ENCODE measurements around the gene MAN1C1.

The MAN1C1 gene

DNA sequence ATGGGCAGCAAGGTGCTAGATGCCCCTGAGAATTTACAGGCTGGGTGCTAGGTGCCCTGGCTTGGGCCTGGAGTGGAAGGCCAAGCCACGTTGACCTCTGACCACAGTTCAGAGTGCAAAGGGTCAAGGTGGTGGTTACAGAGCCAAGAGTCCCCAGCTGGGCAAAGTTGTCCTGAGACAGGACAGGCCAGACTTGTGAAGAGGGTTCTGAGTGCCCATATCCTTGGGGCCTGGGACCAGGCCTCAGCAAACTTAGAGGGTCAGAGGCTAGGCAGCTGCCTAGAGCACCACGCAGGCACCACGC lies 164.5 kb downstream of the MAN1C1 start:
- TF ChIP-seq, protein P1, sequence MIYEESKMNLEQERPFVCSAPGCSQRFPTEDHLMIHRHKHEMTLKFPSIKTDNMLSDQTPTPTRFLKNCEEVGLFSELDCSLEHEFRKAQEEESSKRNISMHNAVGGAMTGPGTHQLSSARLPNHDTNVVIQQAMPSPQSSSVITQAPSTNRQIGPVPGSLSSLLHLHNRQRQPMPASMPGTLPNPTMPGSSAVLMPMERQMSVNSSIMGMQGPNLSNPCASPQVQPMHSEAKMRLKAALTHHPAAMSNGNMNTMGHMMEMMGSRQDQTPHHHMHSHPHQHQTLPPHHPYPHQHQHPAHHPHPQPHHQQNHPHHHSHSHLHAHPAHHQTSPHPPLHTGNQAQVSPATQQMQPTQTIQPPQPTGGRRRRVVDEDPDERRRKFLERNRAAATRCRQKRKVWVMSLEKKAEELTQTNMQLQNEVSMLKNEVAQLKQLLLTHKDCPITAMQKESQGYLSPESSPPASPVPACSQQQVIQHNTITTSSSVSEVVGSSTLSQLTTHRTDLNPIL (CRISPR knock-in tag; IDR thresholded peaks at IDR 0.05; ENCODE audit: low read depth) = no peak
- TF ChIP-seq CSDC2 (CRISPR knock-in tag; IDR thresholded peaks at IDR 0.05) (no peak), ISL1 (CRISPR knock-in tag; IDR thresholded peaks at IDR 0.05) (no peak), ZFP3 (CRISPR knock-in tag; IDR thresholded peaks at IDR 0.05) (no peak)
- TF ChIP-seq, protein P2, sequence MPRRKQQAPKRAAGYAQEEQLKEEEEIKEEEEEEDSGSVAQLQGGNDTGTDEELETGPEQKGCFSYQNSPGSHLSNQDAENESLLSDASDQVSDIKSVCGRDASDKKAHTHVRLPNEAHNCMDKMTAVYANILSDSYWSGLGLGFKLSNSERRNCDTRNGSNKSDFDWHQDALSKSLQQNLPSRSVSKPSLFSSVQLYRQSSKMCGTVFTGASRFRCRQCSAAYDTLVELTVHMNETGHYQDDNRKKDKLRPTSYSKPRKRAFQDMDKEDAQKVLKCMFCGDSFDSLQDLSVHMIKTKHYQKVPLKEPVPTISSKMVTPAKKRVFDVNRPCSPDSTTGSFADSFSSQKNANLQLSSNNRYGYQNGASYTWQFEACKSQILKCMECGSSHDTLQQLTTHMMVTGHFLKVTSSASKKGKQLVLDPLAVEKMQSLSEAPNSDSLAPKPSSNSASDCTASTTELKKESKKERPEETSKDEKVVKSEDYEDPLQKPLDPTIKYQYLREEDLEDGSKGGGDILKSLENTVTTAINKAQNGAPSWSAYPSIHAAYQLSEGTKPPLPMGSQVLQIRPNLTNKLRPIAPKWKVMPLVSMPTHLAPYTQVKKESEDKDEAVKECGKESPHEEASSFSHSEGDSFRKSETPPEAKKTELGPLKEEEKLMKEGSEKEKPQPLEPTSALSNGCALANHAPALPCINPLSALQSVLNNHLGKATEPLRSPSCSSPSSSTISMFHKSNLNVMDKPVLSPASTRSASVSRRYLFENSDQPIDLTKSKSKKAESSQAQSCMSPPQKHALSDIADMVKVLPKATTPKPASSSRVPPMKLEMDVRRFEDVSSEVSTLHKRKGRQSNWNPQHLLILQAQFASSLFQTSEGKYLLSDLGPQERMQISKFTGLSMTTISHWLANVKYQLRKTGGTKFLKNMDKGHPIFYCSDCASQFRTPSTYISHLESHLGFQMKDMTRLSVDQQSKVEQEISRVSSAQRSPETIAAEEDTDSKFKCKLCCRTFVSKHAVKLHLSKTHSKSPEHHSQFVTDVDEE (CRISPR knock-in tag; IDR thresholded peaks at IDR 0.05) = no peak
- ATAC-seq = no peak

DNA sequence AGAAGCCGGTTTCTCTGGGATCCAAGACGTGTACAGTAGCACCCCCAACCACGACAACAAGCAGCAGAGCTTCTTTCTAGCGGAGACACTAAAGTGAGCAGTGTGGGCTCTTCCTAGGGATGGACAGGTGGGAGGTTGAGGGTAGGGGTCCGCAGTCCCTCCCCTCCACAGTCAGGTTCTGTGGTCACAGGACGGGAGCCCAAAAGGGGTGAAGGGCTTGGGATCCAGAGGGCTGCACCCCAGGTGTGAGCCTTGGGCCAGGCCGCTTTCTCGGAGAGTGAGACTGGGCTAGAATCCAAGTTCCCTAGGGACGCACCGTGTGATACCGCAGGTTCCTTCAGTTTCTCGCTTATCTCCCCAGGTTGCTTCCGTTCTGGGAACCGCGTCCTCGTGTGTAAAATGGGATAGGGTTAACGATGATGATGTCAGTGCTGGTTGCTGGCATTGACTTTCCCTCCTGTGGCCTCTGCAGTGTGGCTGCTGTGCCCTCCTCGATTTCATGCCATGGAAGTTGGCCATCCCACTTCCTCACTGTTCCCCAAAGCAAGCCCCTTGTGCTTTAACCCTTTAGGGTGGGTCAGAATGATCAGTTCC lies 166.1 kb downstream of the MAN1C1 start:
- TF ChIP-seq ZNF565 (CRISPR knock-in tag; conservative IDR thresholded peaks at IDR 0.05; ENCODE audit: low read depth) = no peak
- TF ChIP-seq SNAI2 (CRISPR knock-in tag; IDR thresholded peaks at IDR 0.05) = no peak
- TF ChIP-seq, protein P2 (CRISPR knock-in tag; IDR thresholded peaks at IDR 0.05) = no peak
- ATAC-seq = no peak

DNA sequence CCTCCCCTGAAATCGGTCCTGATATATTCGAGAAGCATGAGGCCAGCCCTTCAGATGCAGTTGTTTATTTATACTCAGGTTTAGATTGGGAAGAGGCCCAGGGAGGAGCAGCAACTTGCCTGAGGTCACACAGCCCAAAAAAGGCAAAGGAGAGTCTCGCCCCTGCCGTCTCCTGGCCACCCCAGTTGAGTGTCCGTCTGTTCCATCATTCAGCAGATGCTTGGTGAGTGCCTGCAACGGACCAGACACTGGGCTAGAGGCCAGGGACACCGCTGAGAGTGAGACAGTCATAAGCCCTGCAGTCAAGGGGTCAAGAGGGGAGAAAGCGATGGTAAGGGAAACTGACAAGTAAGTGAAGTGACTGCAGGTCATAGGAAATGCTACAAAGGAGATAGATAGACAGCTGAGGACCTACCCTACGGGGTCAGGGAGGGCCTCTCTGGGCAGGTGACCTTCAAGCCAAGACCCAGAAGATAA lies 168.0 kb downstream of the MAN1C1 start:
- no peak for TF ChIP-seq ZFP30 (CRISPR knock-in tag; IDR thresholded peaks at IDR 0.05)
- TF ChIP-seq, protein P3, sequence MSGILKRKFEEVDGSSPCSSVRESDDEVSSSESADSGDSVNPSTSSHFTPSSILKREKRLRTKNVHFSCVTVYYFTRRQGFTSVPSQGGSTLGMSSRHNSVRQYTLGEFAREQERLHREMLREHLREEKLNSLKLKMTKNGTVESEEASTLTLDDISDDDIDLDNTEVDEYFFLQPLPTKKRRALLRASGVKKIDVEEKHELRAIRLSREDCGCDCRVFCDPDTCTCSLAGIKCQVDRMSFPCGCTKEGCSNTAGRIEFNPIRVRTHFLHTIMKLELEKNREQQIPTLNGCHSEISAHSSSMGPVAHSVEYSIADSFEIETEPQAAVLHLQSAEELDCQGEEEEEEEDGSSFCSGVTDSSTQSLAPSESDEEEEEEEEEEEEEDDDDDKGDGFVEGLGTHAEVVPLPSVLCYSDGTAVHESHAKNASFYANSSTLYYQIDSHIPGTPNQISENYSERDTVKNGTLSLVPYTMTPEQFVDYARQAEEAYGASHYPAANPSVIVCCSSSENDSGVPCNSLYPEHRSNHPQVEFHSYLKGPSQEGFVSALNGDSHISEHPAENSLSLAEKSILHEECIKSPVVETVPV (CRISPR knock-in tag; IDR thresholded peaks at IDR 0.05) = no peak
- no peak for TF ChIP-seq ARNTL (CRISPR knock-in tag; IDR thresholded peaks at IDR 0.05; ENCODE audit: borderline replicate concordance, low read depth)
- TF ChIP-seq SNAI2 (CRISPR knock-in tag; IDR thresholded peaks at IDR 0.05) = no peak
- TF ChIP-seq BACH2 (CRISPR knock-in tag; IDR thresholded peaks at IDR 0.05; ENCODE audit: borderline replicate concordance) = no peak
- TF ChIP-seq, protein P4, sequence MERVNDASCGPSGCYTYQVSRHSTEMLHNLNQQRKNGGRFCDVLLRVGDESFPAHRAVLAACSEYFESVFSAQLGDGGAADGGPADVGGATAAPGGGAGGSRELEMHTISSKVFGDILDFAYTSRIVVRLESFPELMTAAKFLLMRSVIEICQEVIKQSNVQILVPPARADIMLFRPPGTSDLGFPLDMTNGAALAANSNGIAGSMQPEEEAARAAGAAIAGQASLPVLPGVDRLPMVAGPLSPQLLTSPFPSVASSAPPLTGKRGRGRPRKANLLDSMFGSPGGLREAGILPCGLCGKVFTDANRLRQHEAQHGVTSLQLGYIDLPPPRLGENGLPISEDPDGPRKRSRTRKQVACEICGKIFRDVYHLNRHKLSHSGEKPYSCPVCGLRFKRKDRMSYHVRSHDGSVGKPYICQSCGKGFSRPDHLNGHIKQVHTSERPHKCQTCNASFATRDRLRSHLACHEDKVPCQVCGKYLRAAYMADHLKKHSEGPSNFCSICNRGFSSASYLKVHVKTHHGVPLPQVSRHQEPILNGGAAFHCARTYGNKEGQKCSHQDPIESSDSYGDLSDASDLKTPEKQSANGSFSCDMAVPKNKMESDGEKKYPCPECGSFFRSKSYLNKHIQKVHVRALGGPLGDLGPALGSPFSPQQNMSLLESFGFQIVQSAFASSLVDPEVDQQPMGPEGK (CRISPR knock-in tag; IDR thresholded peaks at IDR 0.05; ENCODE audit: borderline replicate concordance) = no peak
- TF ChIP-seq ISL1 (CRISPR knock-in tag; IDR thresholded peaks at IDR 0.05) = no peak

DNA sequence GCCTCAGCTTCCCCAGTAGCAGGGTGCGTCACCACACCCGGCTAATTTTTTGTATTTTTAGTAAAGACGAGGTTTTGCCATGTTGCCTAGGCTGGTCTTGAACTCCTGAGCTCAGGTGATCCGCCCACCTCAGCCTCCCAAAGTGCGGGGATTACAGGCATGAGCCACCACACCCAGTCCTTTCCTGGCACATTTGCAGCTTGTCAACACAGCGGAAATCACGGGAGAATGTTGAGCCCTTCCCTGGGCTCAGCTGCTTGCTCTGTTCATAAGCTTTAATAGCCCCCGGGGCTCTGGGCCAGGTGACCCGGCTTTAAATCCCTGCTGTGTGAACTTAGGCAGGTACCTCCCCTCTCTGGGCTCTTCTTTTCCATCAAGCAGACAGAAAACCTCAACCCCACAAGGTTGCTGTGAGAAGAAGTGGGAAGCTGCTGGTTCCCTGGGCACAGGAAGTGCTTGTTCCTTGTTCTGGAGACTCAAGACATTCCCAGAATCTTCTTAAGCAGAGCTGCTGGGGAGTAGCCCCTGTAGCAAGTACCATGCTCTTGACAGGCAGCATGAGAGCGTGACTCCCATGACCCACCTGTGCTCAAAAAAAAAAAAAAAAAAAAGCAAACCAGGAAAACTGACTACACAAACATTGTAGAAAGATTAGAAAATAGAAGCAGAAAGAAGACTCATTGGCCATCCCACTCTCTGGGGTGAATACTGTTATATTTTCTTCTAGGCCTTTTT lies 168.9 kb downstream of the MAN1C1 start:
- ATAC-seq = no peak
- TF ChIP-seq ESRRG (CRISPR knock-in tag; IDR thresholded peaks at IDR 0.05) = no peak
- TF ChIP-seq ZNF8 (CRISPR knock-in tag; IDR thresholded peaks at IDR 0.05) = no peak

More for the DNA sequence above, 168.0 kb downstream of the MAN1C1 start:
- ATAC-seq = no peak

Data from SK-N-SH treated with all-trans-retinoic acid at 6 μM for 48 hours (cell line).